Measurements from ENCODE around the gene CFAP46.

Gene CFAP46

DNA sequence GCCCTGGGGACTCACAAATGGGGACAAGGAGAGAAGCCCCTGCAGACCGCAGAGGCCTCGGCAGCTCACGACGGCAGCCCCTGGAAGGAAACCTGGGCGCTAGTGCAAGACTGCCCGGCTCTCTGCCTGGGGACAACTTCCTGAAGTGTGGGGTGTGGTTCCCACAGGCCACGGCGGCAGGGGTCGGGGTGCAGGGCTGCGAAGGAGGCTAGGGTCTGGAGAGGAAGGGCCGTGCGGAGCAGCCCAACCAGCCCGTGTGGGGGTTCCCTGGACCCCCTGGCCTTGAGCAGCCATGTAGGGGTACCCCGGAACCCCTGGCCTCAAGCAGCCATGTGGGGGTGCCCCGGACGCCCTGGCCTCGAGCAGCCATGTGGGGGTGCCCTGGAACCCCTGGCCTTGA is 19.5 kb downstream of the CFAP46 start:
- no peak for DNase-seq (ENCODE audit: low read depth, low spot score)
- no peaks in the 10 kb centered on the region for H3K27me3 ChIP-seq (ENCODE audit: insufficient read depth, insufficient read length)
- no peak overlapping the region for H3K9ac ChIP-seq (ENCODE audit: insufficient read length, low read depth)
- no peaks in the 10 kb centered on the region for H3K36me3 ChIP-seq (ENCODE audit: insufficient read depth, insufficient read length, low read length)
- TF ChIP-seq SUZ12 (IDR thresholded peaks at IDR 0.05; ENCODE audit: extremely low read depth, insufficient read depth, insufficient read length) (no peak), YY1 (IDR thresholded peaks at IDR 0.05; ENCODE audit: insufficient read depth, insufficient read length) (no peak)
- H3K4me3 ChIP-seq (ENCODE audit: insufficient read length, low read depth), result no peak overlapping the region
- H3K9me3 ChIP-seq (ENCODE audit: insufficient read depth, low read length), result no peaks in the 10 kb centered on the region
- H3K4me1 ChIP-seq (ENCODE audit: insufficient read depth, insufficient read length), result no peaks in the 10 kb centered on the region

DNA sequence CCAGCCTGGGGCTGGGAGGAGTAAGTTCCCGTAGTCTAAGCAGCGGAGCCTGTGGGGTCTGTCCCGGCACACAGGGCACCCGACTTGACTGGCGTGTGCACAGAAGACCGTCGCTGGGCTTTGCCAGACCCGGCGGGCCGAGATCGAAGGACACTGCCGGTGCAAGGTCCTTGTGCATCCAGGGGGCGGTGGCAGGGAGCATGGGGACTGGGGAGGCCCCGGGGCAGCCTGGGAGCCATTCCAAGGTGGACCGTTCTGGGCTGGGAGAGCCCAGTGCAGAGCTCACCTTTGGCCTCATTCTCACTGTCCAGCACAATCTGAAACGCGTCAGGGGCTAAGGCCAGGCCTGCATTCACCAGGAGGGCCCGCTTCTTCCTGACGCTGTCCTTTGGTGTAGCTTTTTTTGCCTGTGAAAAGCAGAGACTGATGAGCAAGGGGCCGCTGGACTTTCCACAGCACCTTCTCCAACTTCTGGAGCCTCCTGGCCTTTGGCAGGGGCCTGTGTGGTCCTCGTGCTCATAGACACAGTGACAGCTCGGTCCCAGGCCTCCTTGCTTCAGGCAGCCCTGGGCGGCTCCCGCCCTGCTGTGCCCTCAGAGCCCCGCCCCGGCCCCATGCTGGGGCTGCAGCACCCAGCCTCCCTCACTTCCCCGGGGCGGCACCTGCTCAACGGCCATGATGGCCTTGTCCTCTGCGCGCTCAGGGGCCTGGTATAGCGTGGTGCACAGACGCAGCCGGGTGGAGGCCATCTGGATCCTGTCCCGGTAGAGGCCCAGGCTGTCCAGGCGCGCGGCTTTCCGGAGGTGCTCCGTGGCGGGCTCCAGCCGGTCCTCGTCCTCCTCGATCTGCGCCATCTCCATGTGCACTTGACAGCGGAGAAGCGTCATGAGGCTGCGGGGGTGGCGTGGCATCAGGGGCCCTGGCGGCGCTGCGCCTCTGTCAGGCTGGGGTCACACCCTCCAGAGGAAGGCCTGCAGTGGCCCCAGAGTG is 20.3 kb downstream of the CFAP46 start:
- Histone ChIP-seq H3K9me3 (ENCODE audit: insufficient read depth, low read length) (no peaks in the 10 kb centered on the region), H3K4me3 (ENCODE audit: insufficient read length, low read depth) (no peak overlapping the region), H3K4me1 (ENCODE audit: insufficient read depth, insufficient read length) (no peaks in the 10 kb centered on the region), H3K9ac (ENCODE audit: insufficient read length, low read depth) (no peak overlapping the region), H3K36me3 (ENCODE audit: insufficient read depth, insufficient read length, low read length) (no peaks in the 10 kb centered on the region), H3K27me3 (ENCODE audit: insufficient read depth, insufficient read length) (no peaks in the 10 kb centered on the region)
- no peak for DNase-seq (ENCODE audit: low read depth, low spot score)
- TF ChIP-seq YY1 (IDR thresholded peaks at IDR 0.05; ENCODE audit: insufficient read depth, insufficient read length) (no peak), SUZ12 (IDR thresholded peaks at IDR 0.05; ENCODE audit: extremely low read depth, insufficient read depth, insufficient read length) (no peak), ZNF274 (IDR thresholded peaks at IDR 0.05; ENCODE audit: low read depth, low read length) (no peak)

DNA sequence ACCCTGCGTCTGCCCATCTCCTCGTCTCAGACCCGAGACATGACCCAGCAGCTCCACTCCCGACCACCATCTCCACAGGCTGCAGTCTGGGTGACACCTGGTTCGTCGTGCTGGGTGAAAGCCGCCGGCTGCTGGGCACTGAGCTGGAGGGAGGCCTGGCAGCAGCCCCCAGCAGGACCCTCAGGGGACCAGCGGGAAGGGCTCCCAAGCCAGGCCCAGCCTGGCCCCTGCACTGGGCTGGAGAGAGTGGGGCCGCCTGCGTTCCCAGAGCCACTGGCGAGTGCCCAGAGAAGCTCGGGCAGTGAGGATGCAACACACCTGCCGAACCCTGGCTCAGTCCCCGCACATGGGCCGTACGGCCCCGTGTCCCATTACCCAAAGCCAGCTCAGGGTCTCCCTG is 21.3 kb downstream of the CFAP46 start:
- Histone ChIP-seq H3K4me1 (ENCODE audit: insufficient read depth, insufficient read length) (no peaks in the 10 kb centered on the region), H3K9ac (ENCODE audit: insufficient read length, low read depth) (no peak overlapping the region), H3K9me3 (ENCODE audit: insufficient read depth, low read length) (no peaks in the 10 kb centered on the region), H3K4me3 (ENCODE audit: insufficient read length, low read depth) (no peak overlapping the region), H3K27me3 (ENCODE audit: insufficient read depth, insufficient read length) (no peaks in the 10 kb centered on the region), H3K36me3 (ENCODE audit: insufficient read depth, insufficient read length, low read length) (no peaks in the 10 kb centered on the region)
- no peak for DNase-seq (ENCODE audit: low read depth, low spot score)
- TF ChIP-seq SUZ12 (IDR thresholded peaks at IDR 0.05; ENCODE audit: extremely low read depth, insufficient read depth, insufficient read length) (no peak), YY1 (IDR thresholded peaks at IDR 0.05; ENCODE audit: insufficient read depth, insufficient read length) (no peak), ZNF274 (IDR thresholded peaks at IDR 0.05; ENCODE audit: low read depth, low read length) (no peak)

DNA sequence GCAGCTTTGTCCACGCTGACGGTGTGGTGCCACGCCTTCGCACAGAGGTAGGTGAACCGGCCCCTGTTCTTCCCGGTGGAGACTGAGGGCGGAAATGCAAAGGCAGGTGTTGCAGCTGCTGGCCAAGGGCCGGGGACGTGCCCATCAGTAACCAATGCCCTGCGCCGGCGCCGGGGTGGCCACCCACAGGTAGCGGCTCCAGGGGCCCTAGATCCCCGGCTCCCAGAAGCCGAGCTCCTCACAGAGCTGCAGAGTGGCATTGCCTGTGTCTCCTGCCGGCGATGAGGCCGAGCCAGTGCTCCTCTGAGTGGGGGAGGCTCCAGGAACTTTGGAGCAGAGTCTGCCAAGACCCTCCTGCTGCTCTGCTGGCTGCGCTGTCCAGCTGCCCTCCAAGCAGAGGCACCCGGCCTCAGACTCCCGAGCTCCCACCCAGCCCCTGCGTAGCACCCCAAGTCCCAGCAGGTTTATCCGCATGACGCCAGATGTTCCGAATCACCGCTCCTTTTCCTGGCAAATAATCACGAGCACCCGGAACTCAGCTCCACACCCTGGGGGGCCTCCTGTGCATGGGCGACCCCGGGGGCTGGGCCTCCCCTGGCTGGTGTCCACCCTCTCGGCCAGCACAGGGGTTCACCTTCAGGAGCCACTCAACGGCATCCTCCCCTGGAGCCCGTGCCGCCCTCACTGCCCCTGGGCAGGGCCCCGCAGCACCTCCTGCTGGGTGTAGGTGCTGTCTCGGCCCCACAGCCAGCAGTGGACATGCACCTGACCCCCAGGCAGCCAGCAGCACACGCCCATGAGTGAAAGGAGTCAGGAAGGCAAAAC is 22.1 kb downstream of the CFAP46 start:
- no peak for DNase-seq (ENCODE audit: low read depth, low spot score)
- Histone ChIP-seq H3K27me3 (ENCODE audit: insufficient read depth, insufficient read length) (no peaks in the 10 kb centered on the region), H3K4me1 (ENCODE audit: insufficient read depth, insufficient read length) (no peaks in the 10 kb centered on the region), H3K9me3 (ENCODE audit: insufficient read depth, low read length) (no peaks in the 10 kb centered on the region), H3K36me3 (ENCODE audit: insufficient read depth, insufficient read length, low read length) (no peaks in the 10 kb centered on the region), H3K9ac (ENCODE audit: insufficient read length, low read depth) (no peak overlapping the region), H3K4me3 (ENCODE audit: insufficient read length, low read depth) (no peak overlapping the region)
- TF ChIP-seq ZNF274 (IDR thresholded peaks at IDR 0.05; ENCODE audit: low read depth, low read length), result no peak
- TF ChIP-seq SUZ12 (IDR thresholded peaks at IDR 0.05; ENCODE audit: extremely low read depth, insufficient read depth, insufficient read length), result no peak
- TF ChIP-seq YY1 (IDR thresholded peaks at IDR 0.05; ENCODE audit: insufficient read depth, insufficient read length), result no peak

DNA sequence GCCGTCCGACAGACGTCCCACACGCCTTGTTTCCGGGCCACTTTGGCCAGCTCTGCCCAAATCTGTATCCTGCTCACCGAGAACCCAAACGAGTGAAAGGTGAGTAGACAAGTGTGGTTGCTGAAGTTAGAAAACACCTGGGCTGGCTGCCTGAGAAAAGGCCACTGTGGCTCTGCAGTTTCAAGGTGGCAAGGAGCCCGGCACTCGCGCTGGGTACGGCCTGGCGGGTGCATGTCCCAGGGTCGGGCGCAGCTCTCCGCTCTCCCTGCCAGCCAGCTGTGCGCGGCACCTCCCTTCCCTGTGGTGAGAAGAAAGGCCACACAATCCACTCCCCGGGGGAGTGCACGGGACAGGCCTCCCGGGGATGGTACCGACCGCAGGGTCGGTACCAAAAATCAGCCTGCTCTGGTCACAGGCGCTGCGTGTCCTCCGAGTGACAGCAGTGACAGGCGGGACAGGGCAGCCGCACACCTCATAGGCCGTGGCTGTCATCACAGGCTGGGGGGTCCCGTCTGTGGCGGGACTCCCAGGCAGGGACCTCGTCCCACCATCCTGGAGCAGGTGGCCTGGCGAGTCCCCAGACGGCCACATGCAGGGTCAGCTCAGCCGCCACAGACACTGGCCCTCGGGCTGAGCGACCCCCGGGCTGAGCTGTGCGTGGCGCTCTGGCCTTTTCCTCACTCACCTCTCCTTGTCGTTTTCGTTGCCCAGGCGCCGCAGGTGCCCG is 22.8 kb downstream of the CFAP46 start:
- no peak for DNase-seq (ENCODE audit: low read depth, low spot score)
- TF ChIP-seq SUZ12 (IDR thresholded peaks at IDR 0.05; ENCODE audit: extremely low read depth, insufficient read depth, insufficient read length), result no peak
- TF ChIP-seq YY1 (IDR thresholded peaks at IDR 0.05; ENCODE audit: insufficient read depth, insufficient read length), result no peak
- TF ChIP-seq ZNF274 (IDR thresholded peaks at IDR 0.05; ENCODE audit: low read depth, low read length), result no peak
- H3K36me3 ChIP-seq (ENCODE audit: insufficient read depth, insufficient read length, low read length), result no peaks in the 10 kb centered on the region
- H3K9ac ChIP-seq (ENCODE audit: insufficient read length, low read depth), result no peak overlapping the region
- no peak overlapping the region for H3K4me3 ChIP-seq (ENCODE audit: insufficient read length, low read depth)
- H3K4me1 ChIP-seq (ENCODE audit: insufficient read depth, insufficient read length), result no peaks in the 10 kb centered on the region
- no peaks in the 10 kb centered on the region for H3K27me3 ChIP-seq (ENCODE audit: insufficient read depth, insufficient read length)
- H3K9me3 ChIP-seq (ENCODE audit: insufficient read depth, low read length), result no peaks in the 10 kb centered on the region

DNA sequence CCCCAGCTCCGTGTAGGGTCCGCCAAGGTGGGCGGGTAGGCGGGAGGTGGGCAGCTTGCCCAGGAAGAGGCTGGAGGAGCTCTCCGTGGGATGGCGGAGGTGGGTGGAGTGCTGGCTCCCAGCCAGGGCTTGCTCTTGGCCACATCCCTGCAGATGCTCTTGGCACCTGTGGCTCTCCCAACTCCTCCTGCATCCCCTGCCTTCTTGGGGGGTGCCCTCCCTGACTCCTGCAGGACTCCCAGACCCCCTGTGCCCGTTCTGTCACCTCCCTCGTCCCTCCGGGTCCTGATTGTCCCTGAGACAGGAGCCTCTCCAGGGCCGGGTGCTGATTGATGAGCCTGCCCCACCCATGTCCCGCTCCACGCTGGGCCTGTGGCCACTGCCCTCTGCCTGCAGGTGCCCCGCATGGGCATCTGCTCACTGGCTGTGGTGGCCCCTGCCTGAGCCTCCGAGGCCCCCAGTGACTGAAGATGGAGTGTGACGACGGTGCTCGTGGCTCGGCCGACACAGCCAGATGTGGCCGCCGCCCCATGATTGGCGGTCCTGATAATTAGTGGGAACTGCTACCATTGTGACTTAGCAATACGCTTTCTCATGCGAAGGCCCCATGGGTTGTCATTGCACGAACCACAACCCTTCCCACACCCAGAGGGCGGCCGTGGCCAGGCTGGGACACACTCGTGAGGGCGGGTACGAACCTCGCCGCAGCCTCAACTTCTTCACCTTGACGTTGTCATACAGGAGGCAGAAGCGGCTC is 23.6 kb downstream of the CFAP46 start:
- TF ChIP-seq SUZ12 (IDR thresholded peaks at IDR 0.05; ENCODE audit: extremely low read depth, insufficient read depth, insufficient read length) (no peak), ZNF274 (IDR thresholded peaks at IDR 0.05; ENCODE audit: low read depth, low read length) (no peak), YY1 (IDR thresholded peaks at IDR 0.05; ENCODE audit: insufficient read depth, insufficient read length) (no peak)
- no peak for DNase-seq (ENCODE audit: low read depth, low spot score)
- H3K27me3 ChIP-seq (ENCODE audit: insufficient read depth, insufficient read length), result no peaks in the 10 kb centered on the region
- H3K9ac ChIP-seq (ENCODE audit: insufficient read length, low read depth), result no peak overlapping the region
- no peaks in the 10 kb centered on the region for H3K9me3 ChIP-seq (ENCODE audit: insufficient read depth, low read length)
- H3K4me3 ChIP-seq (ENCODE audit: insufficient read length, low read depth), result no peak overlapping the region
- H3K4me1 ChIP-seq (ENCODE audit: insufficient read depth, insufficient read length), result no peaks in the 10 kb centered on the region
- no peaks in the 10 kb centered on the region for H3K36me3 ChIP-seq (ENCODE audit: insufficient read depth, insufficient read length, low read length)
